GM23338 (cell line): ENCODE results near the gene RASL12.

ENCODE experiments used
- EZH2 ChIP-seq: fragments of 200-600 bp; sonication (generic); IDR thresholded peaks from one replicate; pipeline ENCODE4 v1.8.0; 2017; ENCODE audit warnings: antibody characterized with exemption, mild to moderate bottlenecking, low read depth; ENCODE audit not compliant: unreplicated experiment
- EZH2phosphoT487 ChIP-seq: fragments of 200-600 bp; sonication (generic); IDR thresholded peaks from one replicate; pipeline ENCODE4 v1.8.1; 2018; ENCODE audit warnings: antibody characterized with exemption; ENCODE audit not compliant: unreplicated experiment
- JUNB ChIP-seq: IDR thresholded peaks from one replicate; pipeline ENCODE4 v1.6.1; 2016; ENCODE audit warnings: antibody characterized with exemption; ENCODE audit not compliant: unreplicated experiment
- POLR2AphosphoS5 ChIP-seq: IDR thresholded peaks from 2 replicates; pipeline ENCODE4 v1.6.1; 2016; ENCODE audit warnings: antibody characterized with exemption, low read depth
- ZNF114 ChIP-seq: fragments of 250-450 bp; sonication (Bioruptor Pico); IDR thresholded peaks from 2 replicates; pipeline ENCODE4 v1.5.0; 2020; ENCODE audit warnings: mild to moderate bottlenecking, moderate library complexity
- TF ChIP-seq, protein P1 (sequence below), 2 experiments: fragments of 200-600 bp in 1 of 2; sonication (generic) in 1 of 2; conservative IDR thresholded peaks; 2 replicates each; pipeline versions ENCODE4 v1.5.1 to v1.6.1; 2016 to 2017; ENCODE audit warnings: antibody characterized with exemption in 2 of 2, low read depth in 2 of 2, mild to moderate bottlenecking in 2 of 2, moderate library complexity in 1 of 2

DNA sequence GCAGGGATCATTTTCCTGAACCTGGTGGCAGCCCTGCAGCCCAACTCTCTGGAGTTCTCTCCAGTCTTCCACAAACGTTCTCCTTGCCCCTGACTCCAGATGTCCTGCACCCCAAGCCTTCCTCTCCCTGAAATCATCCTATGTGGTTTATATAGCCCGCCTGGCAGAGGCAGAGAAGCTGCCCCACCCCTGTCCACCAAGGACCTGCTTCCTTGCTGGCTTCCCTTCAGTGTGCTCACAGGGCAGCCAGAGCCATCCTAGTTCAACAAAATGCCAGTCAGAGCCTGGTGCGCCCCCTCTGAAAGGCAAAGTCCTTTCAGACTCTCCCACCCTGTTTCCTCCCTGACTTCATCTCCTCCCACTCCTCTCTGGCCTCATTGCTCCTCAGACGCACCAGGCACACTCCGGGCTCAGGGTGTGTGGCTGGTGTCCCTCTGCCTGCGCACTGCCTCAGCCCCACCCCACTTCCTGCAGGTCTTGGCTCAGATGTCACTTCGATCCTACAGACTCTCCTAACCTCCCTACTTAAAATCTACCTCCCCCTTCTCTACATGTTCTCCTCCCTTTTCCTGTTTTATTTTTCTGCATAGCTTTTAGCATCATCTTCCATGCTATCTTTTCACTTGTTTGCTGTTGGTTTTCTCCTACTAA is 14.6 kb upstream of the RASL12 start:
- TF ChIP-seq POLR2AphosphoS5, result 0 out of 2 replicates have a peak, but pooled peaks have one; percentile 32
- TF ChIP-seq, protein P1, sequence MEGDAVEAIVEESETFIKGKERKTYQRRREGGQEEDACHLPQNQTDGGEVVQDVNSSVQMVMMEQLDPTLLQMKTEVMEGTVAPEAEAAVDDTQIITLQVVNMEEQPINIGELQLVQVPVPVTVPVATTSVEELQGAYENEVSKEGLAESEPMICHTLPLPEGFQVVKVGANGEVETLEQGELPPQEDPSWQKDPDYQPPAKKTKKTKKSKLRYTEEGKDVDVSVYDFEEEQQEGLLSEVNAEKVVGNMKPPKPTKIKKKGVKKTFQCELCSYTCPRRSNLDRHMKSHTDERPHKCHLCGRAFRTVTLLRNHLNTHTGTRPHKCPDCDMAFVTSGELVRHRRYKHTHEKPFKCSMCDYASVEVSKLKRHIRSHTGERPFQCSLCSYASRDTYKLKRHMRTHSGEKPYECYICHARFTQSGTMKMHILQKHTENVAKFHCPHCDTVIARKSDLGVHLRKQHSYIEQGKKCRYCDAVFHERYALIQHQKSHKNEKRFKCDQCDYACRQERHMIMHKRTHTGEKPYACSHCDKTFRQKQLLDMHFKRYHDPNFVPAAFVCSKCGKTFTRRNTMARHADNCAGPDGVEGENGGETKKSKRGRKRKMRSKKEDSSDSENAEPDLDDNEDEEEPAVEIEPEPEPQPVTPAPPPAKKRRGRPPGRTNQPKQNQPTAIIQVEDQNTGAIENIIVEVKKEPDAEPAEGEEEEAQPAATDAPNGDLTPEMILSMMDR (conservative IDR thresholded peaks at IDR 0.05; ENCODE audit: low read depth in 2 of 2), result 0 out of 4 replicates have a peak, but pooled peaks of 1 of the 2 experiments have one; percentile 7
- no peak for TF ChIP-seq ZNF114 (CRISPR knock-in tag)
- TF ChIP-seq EZH2phosphoT487, result no peak
- TF ChIP-seq EZH2, result no peak
- TF ChIP-seq JUNB, result no peak
